ENCODE data around the gene ACADS. TPM values are rescaled to one million over a fixed set of nuclear protein-coding genes. Genes with fewer than 3 reads are reported as not detected.

ACADS gene
- total and polyA plus RNA-seq, 9 of the 15 experiments (the other 6 are each of a cell fraction or from before 2014, with no cell fraction given): 0.06 to 20.3 (median 8.8) TPM

DNA sequence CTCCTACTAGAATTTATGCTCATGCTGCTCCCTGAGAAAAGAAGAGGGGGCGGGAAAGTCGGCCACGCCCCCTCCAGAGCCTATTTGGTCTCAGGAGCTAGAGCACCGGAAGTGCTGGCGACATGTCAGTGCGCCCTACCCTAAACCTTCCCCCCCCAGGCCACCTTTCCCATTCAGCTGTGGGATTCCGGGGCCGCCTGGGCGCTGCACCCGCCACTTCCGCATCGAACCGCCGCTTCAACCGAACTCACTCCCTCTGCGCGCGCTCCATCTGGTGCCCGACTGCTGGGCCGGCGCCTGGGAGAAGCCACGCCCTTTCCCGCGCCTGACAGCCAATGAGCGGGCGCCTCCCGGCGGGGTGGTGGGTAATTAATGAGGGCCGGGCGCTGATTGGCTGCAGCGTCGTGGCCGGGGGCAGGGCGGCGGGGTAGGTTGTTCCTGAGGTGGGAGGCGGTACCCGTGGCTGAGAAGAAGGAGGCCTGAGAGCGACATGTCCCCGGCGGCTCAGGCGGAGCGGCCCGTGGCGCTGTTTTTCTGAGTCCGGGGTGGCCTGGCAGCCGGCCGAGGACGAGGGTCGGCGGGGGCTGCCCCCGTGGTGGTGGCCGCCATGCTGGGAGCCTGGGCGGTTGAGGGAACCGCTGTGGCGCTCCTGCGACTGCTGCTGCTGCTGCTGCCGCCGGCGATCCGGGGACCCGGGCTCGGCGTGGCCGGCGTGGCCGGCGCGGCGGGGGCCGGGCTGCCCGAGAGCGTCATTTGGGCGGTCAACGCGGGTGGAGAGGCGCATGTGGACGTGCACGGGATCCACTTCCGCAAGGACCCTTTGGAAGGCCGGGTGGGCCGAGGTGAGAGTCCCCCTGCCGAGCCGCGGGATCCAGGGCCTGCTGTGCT is 38.7 kb upstream of the ACADS start, which contains the start of gene MLEC (continued):
- TF ChIP-seq, protein P1, sequence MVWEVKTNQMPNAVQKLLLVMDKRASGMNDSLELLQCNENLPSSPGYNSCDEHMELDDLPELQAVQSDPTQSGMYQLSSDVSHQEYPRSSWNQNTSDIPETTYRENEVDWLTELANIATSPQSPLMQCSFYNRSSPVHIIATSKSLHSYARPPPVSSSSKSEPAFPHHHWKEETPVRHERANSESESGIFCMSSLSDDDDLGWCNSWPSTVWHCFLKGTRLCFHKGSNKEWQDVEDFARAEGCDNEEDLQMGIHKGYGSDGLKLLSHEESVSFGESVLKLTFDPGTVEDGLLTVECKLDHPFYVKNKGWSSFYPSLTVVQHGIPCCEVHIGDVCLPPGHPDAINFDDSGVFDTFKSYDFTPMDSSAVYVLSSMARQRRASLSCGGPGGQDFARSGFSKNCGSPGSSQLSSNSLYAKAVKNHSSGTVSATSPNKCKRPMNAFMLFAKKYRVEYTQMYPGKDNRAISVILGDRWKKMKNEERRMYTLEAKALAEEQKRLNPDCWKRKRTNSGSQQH (CRISPR knock-in tag; IDR thresholded peaks at IDR 0.05): no peak
- TF ChIP-seq, protein P2, sequence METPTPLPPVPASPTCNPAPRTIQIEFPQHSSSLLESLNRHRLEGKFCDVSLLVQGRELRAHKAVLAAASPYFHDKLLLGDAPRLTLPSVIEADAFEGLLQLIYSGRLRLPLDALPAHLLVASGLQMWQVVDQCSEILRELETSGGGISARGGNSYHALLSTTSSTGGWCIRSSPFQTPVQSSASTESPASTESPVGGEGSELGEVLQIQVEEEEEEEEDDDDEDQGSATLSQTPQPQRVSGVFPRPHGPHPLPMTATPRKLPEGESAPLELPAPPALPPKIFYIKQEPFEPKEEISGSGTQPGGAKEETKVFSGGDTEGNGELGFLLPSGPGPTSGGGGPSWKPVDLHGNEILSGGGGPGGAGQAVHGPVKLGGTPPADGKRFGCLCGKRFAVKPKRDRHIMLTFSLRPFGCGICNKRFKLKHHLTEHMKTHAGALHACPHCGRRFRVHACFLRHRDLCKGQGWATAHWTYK (CRISPR knock-in tag; IDR thresholded peaks at IDR 0.05): peak; percentile 95
- no peak for TF ChIP-seq KAT2B (IDR thresholded peaks at IDR 0.05; ENCODE audit: low read depth, low read length)
- TF ChIP-seq, protein P3, sequence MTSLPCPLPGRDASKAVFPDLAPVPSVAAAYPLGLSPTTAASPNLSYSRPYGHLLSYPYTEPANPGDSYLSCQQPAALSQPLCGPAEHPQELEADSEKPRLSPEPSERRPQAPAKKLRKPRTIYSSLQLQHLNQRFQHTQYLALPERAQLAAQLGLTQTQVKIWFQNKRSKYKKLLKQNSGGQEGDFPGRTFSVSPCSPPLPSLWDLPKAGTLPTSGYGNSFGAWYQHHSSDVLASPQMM (CRISPR knock-in tag; IDR thresholded peaks at IDR 0.05): no peak
- TF ChIP-seq GABPB1 (CRISPR knock-in tag; IDR thresholded peaks at IDR 0.05): peak; percentile 100
- TF ChIP-seq CBX5 (IDR thresholded peaks at IDR 0.05; ENCODE audit: borderline replicate concordance, low read depth): peak; percentile 68; the same call in 1 of the 2 replicates
- no peak for TF ChIP-seq RAD51 (IDR thresholded peaks at IDR 0.05; ENCODE audit: borderline replicate concordance, low read depth)
- TF ChIP-seq, protein P4, sequence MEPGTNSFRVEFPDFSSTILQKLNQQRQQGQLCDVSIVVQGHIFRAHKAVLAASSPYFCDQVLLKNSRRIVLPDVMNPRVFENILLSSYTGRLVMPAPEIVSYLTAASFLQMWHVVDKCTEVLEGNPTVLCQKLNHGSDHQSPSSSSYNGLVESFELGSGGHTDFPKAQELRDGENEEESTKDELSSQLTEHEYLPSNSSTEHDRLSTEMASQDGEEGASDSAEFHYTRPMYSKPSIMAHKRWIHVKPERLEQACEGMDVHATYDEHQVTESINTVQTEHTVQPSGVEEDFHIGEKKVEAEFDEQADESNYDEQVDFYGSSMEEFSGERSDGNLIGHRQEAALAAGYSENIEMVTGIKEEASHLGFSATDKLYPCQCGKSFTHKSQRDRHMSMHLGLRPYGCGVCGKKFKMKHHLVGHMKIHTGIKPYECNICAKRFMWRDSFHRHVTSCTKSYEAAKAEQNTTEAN (CRISPR knock-in tag; IDR thresholded peaks at IDR 0.05): no peak
- 0 out of 2 replicates have a peak, but pooled peaks have one; percentile 22 for TF ChIP-seq PHB (CRISPR knock-in tag; IDR thresholded peaks at IDR 0.05)
- no peak for TF ChIP-seq KHSRP (IDR thresholded peaks at IDR 0.05)
- no peak for TF ChIP-seq MCM7 (IDR thresholded peaks at IDR 0.05)
- TF ChIP-seq XRCC4 (IDR thresholded peaks at IDR 0.05; ENCODE audit: extremely low read depth, insufficient read depth, insufficient read length): no peak
- TF ChIP-seq ETS2 (tag; IDR thresholded peaks at IDR 0.05; ENCODE audit: borderline replicate concordance, poor library complexity, severe bottlenecking): no peak
- TF ChIP-seq DACH1 (IDR thresholded peaks at IDR 0.05; ENCODE audit: partially characterized antibody): no peak
- TF ChIP-seq, protein P5, sequence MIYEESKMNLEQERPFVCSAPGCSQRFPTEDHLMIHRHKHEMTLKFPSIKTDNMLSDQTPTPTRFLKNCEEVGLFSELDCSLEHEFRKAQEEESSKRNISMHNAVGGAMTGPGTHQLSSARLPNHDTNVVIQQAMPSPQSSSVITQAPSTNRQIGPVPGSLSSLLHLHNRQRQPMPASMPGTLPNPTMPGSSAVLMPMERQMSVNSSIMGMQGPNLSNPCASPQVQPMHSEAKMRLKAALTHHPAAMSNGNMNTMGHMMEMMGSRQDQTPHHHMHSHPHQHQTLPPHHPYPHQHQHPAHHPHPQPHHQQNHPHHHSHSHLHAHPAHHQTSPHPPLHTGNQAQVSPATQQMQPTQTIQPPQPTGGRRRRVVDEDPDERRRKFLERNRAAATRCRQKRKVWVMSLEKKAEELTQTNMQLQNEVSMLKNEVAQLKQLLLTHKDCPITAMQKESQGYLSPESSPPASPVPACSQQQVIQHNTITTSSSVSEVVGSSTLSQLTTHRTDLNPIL (CRISPR knock-in tag; IDR thresholded peaks at IDR 0.05): no peak
- TF ChIP-seq WHSC1 (IDR thresholded peaks at IDR 0.05; ENCODE audit: low read length): no peak
- TF ChIP-seq, protein P6, sequence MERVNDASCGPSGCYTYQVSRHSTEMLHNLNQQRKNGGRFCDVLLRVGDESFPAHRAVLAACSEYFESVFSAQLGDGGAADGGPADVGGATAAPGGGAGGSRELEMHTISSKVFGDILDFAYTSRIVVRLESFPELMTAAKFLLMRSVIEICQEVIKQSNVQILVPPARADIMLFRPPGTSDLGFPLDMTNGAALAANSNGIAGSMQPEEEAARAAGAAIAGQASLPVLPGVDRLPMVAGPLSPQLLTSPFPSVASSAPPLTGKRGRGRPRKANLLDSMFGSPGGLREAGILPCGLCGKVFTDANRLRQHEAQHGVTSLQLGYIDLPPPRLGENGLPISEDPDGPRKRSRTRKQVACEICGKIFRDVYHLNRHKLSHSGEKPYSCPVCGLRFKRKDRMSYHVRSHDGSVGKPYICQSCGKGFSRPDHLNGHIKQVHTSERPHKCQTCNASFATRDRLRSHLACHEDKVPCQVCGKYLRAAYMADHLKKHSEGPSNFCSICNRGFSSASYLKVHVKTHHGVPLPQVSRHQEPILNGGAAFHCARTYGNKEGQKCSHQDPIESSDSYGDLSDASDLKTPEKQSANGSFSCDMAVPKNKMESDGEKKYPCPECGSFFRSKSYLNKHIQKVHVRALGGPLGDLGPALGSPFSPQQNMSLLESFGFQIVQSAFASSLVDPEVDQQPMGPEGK (CRISPR knock-in tag; IDR thresholded peaks at IDR 0.05; ENCODE audit: borderline replicate concordance): no peak
- TF ChIP-seq ILF3 (IDR thresholded peaks at IDR 0.05; ENCODE audit: borderline replicate concordance): no peak
- TF ChIP-seq GATAD2B (IDR thresholded peaks at IDR 0.05; ENCODE audit: borderline replicate concordance): peak; percentile 37; the same call in 1 of the 2 replicates
- no peak for TF ChIP-seq SMAD1 (IDR thresholded peaks at IDR 0.05; ENCODE audit: low read depth, low read length, partially characterized antibody)

Measured in K562 (cell line).